KMS-11 (cell line): ENCODE results near the gene CAPG.
"Not testable (repeated sequence)": the region's sequence is repeated elsewhere in the genome, so short reads cannot be mapped to it uniquely, and the experiment has no call there.

Experiments
- H2AFZ ChIP-seq: fragments of 200-600 bp; sonication (generic); 2 replicates; pipeline ENCODE4 v1.6.1; 2016; ENCODE audit warnings: antibody characterized with exemption, mixed run types, low read depth
- H3K27ac ChIP-seq: fragments of 200-600 bp; sonication (generic); 2 replicates; pipeline ENCODE4 v1.6.1; 2016; ENCODE audit warnings: mild to moderate bottlenecking, mixed run types
- H3K27me3 ChIP-seq: fragments of 200-600 bp; sonication (generic); 2 replicates; pipeline ENCODE4 v1.6.1; 2017; ENCODE audit warnings: mild to moderate bottlenecking, low read depth, mixed run types, moderate library complexity; ENCODE audit not compliant: insufficient read depth
- H3K36me3 ChIP-seq: fragments of 200-600 bp; sonication (generic); 2 replicates; pipeline ENCODE4 v1.6.1; 2017; ENCODE audit warnings: mild to moderate bottlenecking, mixed run types; ENCODE audit not compliant: insufficient read depth
- H3K4me1 ChIP-seq: fragments of 200-600 bp; sonication (generic); 2 replicates; pipeline ENCODE4 v1.6.1; 2016; ENCODE audit warnings: mild to moderate bottlenecking, low read depth, mixed run types; ENCODE audit not compliant: poor library complexity, severe bottlenecking
- H3K4me2 ChIP-seq: fragments of 200-600 bp; sonication (generic); 2 replicates; pipeline ENCODE4 v1.7.0; 2016; ENCODE audit warnings: mild to moderate bottlenecking, mixed run types
- H3K4me3 ChIP-seq: fragments of 200-600 bp; sonication (generic); IDR thresholded peaks from 2 replicates; pipeline ENCODE4 v1.6.1; 2017; ENCODE audit warnings: low read depth, low read length, mixed read lengths; ENCODE audit not compliant: insufficient read depth
- H3K79me2 ChIP-seq: fragments of 200-600 bp; sonication (generic); 2 replicates; pipeline ENCODE4 v1.6.1; 2016; ENCODE audit warnings: low read depth, mixed run types; ENCODE audit not compliant: insufficient read depth
- H3K9ac ChIP-seq: fragments of 200-600 bp; sonication (generic); 2 replicates; pipeline ENCODE4 v1.6.1; 2016; ENCODE audit warnings: mild to moderate bottlenecking, mixed run types
- H4K20me1 ChIP-seq: fragments of 200-600 bp; sonication (generic); 2 replicates; pipeline ENCODE4 v1.6.1; 2016; ENCODE audit warnings: mild to moderate bottlenecking, mixed run types; ENCODE audit not compliant: insufficient read depth
- CTCF ChIP-seq: fragments of 200-600 bp; sonication (generic); conservative IDR thresholded peaks from 2 replicates; pipeline ENCODE4 v1.6.1; 2017; ENCODE audit warnings: low read depth, mild to moderate bottlenecking, antibody characterized with exemption, low read length, moderate library complexity, mixed read lengths

Gene CAPG

DNA sequence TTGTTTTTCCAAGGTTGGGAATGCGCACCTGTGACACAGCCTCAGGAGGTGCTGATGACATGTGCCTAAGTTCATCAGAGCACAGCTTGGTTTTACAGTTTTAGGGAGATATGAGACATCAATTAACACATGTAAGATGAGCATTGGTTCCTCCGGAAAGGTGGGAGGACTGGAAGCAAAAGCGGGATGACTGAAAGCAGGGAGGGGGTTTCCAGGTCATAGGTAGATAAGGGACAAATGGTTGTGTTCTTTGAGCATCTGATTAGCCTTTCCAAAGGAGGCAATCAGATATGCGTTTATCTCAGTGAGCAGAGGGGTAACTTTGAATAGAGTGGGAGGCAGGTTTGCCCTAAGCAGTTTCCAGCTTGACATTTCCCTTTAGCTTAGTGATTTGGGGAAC is 26.3 kb downstream of the CAPG start:
- Histone ChIP-seq H2AFZ (no peak overlapping the region), H3K4me3 (no peak overlapping the region), H3K36me3 (no peaks in the 10 kb centered on the region), H3K27ac (no peak overlapping the region), H3K27me3 (no peaks in the 10 kb centered on the region), H3K4me1 (no peaks in the 10 kb centered on the region), H3K4me2 (no peak overlapping the region), H3K9ac (no peak overlapping the region), H3K79me2 (no peaks in the 10 kb centered on the region), H4K20me1 (no peaks in the 10 kb centered on the region)
- no peak for TF ChIP-seq CTCF

- not testable (repeated sequence) for H3K79me2 ChIP-seq, H2AFZ ChIP-seq, H3K4me1 ChIP-seq, H4K20me1 ChIP-seq, H3K9ac ChIP-seq, H3K27ac ChIP-seq, H3K27me3 ChIP-seq, H3K36me3 ChIP-seq, H3K4me2 ChIP-seq, H3K4me3 ChIP-seq
Measured at GRCh38 chr2:85383151-85383550, 27.0 kb downstream of the CAPG start.

DNA sequence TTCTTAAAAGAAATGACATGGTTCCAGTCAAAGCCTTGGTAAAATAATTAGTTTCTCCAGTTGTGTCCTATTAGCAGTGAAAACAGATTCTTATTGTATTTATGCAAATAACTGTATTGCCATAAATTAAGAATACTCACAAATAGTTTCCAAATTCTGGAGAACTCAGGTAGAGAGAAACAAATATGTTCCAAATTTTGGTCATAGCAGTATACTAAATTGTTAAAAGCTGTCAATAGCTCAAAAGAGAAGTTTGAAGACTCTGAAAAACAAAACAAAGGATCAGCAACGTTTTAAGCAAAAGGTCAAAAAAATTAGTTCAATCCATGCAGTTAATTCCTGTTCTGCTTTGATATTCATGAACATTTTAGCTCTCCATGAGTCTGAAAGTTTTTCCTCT is 30.1 kb downstream of the CAPG start:
- TF ChIP-seq CTCF: no peak
- Histone ChIP-seq H3K27ac (no peak overlapping the region), H3K4me1 (no peaks in the 10 kb centered on the region), H2AFZ (no peak overlapping the region), H4K20me1 (no peaks in the 10 kb centered on the region), H3K79me2 (no peaks in the 10 kb centered on the region), H3K4me2 (no peak overlapping the region), H3K27me3 (no peaks in the 10 kb centered on the region), H3K9ac (no peak overlapping the region), H3K36me3 (no peaks in the 10 kb centered on the region), H3K4me3 (no peak overlapping the region)

- no peaks in the 10 kb centered on the region for H3K4me1 ChIP-seq
- H3K4me3 ChIP-seq: no peak overlapping the region
- no peak overlapping the region for H3K27ac ChIP-seq
- no peak overlapping the region for H3K9ac ChIP-seq
- H3K79me2 ChIP-seq: no peaks in the 10 kb centered on the region
- no peak overlapping the region for H2AFZ ChIP-seq
- TF ChIP-seq CTCF: no peak
- no peaks in the 10 kb centered on the region for H4K20me1 ChIP-seq
- no peaks in the 10 kb centered on the region for H3K36me3 ChIP-seq
- H3K4me2 ChIP-seq: no peak overlapping the region
- H3K27me3 ChIP-seq: no peaks in the 10 kb centered on the region
Measured at GRCh38 chr2:85378257-85378656, 31.9 kb downstream of the CAPG start.

- no peaks in the 10 kb centered on the region for H3K79me2 ChIP-seq
- no peak overlapping the region for H2AFZ ChIP-seq
- H3K27me3 ChIP-seq: no peaks in the 10 kb centered on the region
- no peak overlapping the region for H3K4me3 ChIP-seq
- H3K4me2 ChIP-seq: no peak overlapping the region
- H3K4me1 ChIP-seq: no peaks in the 10 kb centered on the region
- no peaks in the 10 kb centered on the region for H3K36me3 ChIP-seq
- H3K9ac ChIP-seq: no peak overlapping the region
- H3K27ac ChIP-seq: no peak overlapping the region
- no peaks in the 10 kb centered on the region for H4K20me1 ChIP-seq
- TF ChIP-seq CTCF: no peak
Measured at GRCh38 chr2:85377083-85377482, 33.1 kb downstream of the CAPG start.
